ENCODE results near the gene ZC3H4.
"Not testable (repeated sequence)": the region's sequence is repeated elsewhere in the genome, so short reads cannot be mapped to it uniquely, and the experiment has no call there.

Gene ZC3H4

GRCh38 chr19:47078351-47078750, 35.2 kb downstream of the ZC3H4 start:
- not testable (repeated sequence) for DNase-seq

DNA sequence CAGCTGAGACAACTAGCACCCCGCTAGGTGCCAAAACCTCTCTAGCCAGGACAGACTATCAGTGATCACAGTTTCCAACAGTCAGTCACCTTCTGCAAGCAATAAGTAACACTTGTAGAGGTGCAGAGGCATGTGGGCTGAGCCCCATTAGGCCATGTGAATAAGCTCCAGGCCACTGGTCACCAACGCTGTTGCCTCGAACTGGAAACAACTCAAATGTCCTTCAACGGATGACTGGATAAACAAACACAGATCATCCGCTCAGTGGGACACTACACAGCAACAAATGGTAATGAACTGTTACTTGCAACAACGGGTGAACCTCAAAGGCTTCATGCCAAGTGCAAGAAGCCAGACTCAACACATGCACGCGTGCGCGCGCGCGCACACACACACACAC, 37.6 kb downstream of the ZC3H4 start:
- DNase-seq, result peak; percentile 21

GRCh38 chr19:47075179-47075810, 38.3 kb downstream of the ZC3H4 start:
- no peak for DNase-seq

GRCh38 chr19:47074621-47075020, 39.0 kb downstream of the ZC3H4 start:
- no peak for DNase-seq

GRCh38 chr19:47073574-47073973, 40.0 kb downstream of the ZC3H4 start:
- no peak for DNase-seq

- no peak for DNase-seq
These were observed 41.3 kb downstream of the ZC3H4 start for GRCh38 chr19:47072323-47072722.

- DNase-seq, result no peak
These were observed 41.8 kb downstream of the ZC3H4 start for GRCh38 chr19:47071731-47072130.

GRCh38 chr19:47070756-47071155, 42.8 kb downstream of the ZC3H4 start:
- DNase-seq, result no peak

- DNase-seq, result no peak
These were observed 43.8 kb downstream of the ZC3H4 start for GRCh38 chr19:47069795-47070194.

GRCh38 chr19:47068876-47069406, 44.6 kb downstream of the ZC3H4 start:
- DNase-seq, result no peak

GRCh38 chr19:47068246-47068645, 45.3 kb downstream of the ZC3H4 start:
- DNase-seq, result no peak

DNA sequence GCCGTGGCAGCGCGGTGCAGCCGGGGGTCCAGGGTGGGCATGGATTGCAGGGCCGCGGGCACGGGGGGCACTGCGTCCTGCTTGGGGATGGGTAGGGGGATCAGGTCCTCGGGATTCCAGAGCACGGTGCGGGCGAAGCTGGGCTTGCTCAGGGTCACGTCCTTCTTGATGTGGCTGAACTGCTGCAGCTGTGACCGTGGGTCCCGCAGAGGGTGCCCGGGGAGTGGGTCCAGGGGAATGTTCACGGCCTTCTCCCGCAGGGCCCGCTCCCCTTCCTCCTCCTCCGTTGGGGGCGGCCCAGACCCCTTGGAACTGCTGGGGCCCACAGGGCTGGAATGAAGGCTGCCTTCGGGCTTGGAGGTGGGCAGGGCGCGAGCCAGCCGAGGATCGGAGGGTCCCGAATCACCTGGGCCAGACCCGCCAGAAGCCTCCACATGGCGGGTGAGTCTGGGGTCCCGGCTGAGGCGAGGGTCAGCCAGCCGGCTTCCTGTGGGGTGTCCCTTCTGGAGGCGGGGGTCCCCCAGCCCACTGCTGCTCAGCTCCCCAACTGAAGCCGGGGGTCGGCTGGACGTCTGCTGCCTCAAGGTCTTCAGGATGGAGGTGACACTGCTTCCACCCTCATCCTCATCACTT, 46.2 kb downstream of the ZC3H4 start:
- no peak for DNase-seq

GRCh38 chr19:47066376-47067214, 47.0 kb downstream of the ZC3H4 start:
- no peak for DNase-seq

DNA sequence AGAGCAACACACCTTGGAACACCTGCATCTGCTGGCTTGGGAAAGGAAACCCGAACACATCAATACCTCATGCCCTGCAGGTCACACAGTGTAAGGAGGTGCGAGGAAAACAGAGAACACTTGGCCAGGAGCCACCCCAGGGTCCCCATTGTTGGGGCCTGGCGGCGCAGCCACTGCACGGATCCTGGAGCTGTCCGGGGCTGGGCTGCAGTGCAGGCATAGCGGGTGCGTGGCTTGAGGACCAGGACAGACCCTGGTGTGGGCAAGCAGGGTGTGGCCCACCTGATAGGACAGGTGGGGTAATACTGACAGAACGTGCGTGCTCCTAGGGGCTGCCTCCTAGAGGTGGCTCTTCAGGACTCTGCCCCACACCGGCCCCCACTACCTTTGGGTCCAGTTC, 48.3 kb downstream of the ZC3H4 start:
- no peak for DNase-seq

GRCh38 chr19:47063874-47064273, 49.7 kb downstream of the ZC3H4 start:
- no peak for DNase-seq

- DNase-seq, result no peak
These were observed 55.0 kb downstream of the ZC3H4 start for GRCh38 chr19:47058621-47059022.

GRCh38 chr19:47057328-47057727, 56.2 kb downstream of the ZC3H4 start:
- DNase-seq, result no peak

DNA sequence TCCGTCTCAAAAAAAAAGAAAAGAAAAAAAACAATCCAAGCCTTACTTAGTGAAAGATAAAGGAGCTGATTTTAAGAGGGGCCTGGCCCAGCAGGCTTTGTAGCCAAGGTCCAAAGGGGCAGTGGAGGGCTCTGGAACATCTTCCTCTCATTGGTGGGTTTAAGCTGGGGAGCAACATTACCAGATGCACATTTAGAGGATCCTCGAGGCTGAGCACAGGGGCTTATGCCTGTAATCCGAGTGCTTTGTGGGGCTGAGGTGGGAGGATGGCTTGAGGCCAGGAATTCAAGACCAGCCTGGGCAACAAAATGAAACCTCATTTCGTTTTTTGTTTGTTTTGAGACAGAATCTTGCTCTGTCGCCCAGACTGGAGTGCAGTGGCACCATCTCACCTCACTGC, 57.2 kb downstream of the ZC3H4 start:
- no peak for DNase-seq

DNA sequence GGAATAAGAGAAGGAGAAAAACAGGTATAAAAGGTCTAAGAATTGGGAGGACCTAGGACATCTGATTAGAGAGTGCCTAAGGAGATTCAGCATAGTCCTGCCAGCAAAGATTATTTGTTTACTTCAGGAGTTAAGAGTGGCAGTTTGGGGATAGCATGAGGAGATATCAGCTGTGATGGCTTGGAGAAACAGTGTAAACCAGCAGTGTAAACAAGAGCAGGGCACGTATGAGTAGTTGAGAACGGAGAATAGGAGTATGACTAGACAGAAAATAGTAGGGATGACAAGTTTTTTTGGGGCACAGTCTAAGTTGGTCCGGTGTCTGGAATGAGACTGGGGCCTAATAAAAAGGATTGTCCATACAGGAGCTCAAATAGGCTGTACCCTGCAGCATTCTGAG, 63.0 kb downstream of the ZC3H4 start:
- not testable (repeated sequence) for DNase-seq

- DNase-seq, result no peak
These were observed 64.3 kb downstream of the ZC3H4 start for GRCh38 chr19:47049307-47049700.

DNA sequence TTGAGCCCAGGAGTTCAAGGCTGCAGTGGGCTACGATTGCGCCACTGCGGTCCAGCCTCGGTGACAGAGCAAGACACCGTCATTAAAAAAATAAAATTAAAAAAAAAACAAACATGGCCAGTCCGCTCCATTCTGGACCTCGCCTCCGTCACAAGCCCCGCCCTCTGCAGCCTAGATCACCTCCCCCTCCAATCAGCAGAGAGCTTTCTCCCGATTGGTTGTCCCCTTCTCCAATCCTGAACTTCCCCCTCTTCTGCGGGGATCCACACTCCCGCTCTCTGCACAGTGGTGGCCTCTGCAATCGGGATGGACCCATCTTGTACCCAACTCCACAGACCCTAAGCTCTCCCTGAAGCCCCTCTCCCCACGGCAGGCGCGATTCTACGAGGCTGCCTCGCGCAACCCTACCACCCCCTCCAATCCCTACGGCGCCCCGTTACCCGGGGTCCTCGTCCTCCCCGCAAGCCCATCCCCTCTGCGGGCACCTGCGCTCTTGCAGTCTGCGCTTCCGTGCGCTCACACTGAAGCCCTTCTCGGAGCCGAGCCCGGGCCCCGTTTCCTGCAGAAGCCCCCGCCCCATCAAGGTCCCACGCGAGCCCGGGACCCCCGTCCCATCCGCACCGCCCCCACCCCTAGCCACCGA, 65.7 kb downstream of the ZC3H4 start:
- DNase-seq, result peak; percentile 80

GRCh38 chr19:47047272-47047762, 66.3 kb downstream of the ZC3H4 start:
- DNase-seq, result no peak

GRCh38 chr19:47045867-47046470, 67.6 kb downstream of the ZC3H4 start:
- no peak for DNase-seq

Measured in NCI-H146 (cell line).